GM23338 (cell line): ENCODE measurements around the gene PLEKHN1. TPM values are rescaled to one million over a fixed set of nuclear protein-coding genes. Genes with fewer than 3 reads are reported as not detected.

Source experiments
- ATAC-seq: fragments of 200-7000 bp; cut with Tn5 transposase; 3 replicates; pipeline ENCODE4 v1.9.1; 2020
- DNase-seq: peaks from one replicate; pipeline ENCODE4 v3.0.0-alpha.2; 2015; ENCODE audit warnings: low spot score
- H2AFZ ChIP-seq: fragments of 200-600 bp; sonication (generic); 2 replicates; pipeline ENCODE4 v1.8.0; 2016; ENCODE audit warnings: antibody characterized with exemption, mild to moderate bottlenecking, moderate library complexity
- H3F3A ChIP-seq: fragments of 200-600 bp; sonication (generic); replicated peaks from 2 replicates; pipeline ENCODE4 v1.8.0; 2017; ENCODE audit warnings: antibody characterized with exemption, mixed run types, low read depth
- H3K27ac ChIP-seq: fragments of 200-600 bp; sonication (generic); 2 replicates; pipeline ENCODE4 v1.6.1; 2016; ENCODE audit warnings: low read depth
- H3K27me3 ChIP-seq: fragments of 200-600 bp; sonication (generic); 2 replicates; pipeline ENCODE4 v1.8.0; 2016; ENCODE audit warnings: mild to moderate bottlenecking, mixed run types, moderate library complexity; ENCODE audit not compliant: insufficient read depth
- H3K36me3 ChIP-seq: fragments of 200-600 bp; sonication (generic); 2 replicates; pipeline ENCODE4 v1.8.0; 2016; ENCODE audit warnings: mild to moderate bottlenecking; ENCODE audit not compliant: insufficient read depth
- H3K4me1 ChIP-seq: fragments of 200-600 bp; sonication (generic); 2 replicates; pipeline ENCODE4 v1.8.0; 2016; ENCODE audit warnings: mild to moderate bottlenecking, moderate library complexity; ENCODE audit not compliant: insufficient read depth
- H3K4me2 ChIP-seq: fragments of 200-600 bp; sonication (generic); 2 replicates; pipeline ENCODE4 v1.7.1; 2017; ENCODE audit warnings: mixed run types
- H3K4me3 ChIP-seq: fragments of 200-600 bp; sonication (generic); 2 replicates; pipeline ENCODE4 v1.6.1; 2016; ENCODE audit warnings: mixed run types
- H3K79me2 ChIP-seq: fragments of 200-600 bp; sonication (generic); replicated peaks from 2 replicates; pipeline ENCODE4 v1.8.0; 2017; ENCODE audit warnings: mild to moderate bottlenecking; ENCODE audit not compliant: insufficient read depth
- H3K9me2 ChIP-seq: fragments of 200-600 bp; sonication (generic); 2 replicates; pipeline ENCODE4 v1.8.0; 2017; ENCODE audit not compliant: insufficient read depth
- H4K20me1 ChIP-seq: fragments of 200-600 bp; sonication (generic); replicated peaks from 2 replicates; pipeline ENCODE4 v1.8.0; 2017; ENCODE audit warnings: mild to moderate bottlenecking; ENCODE audit not compliant: insufficient read depth
- H3K27ac Mint-ChIP-seq: 2 replicates; pipeline ENCODE4 v1.8.0; 2020; ENCODE audit warnings: inconsistent platforms, mild to moderate bottlenecking, moderate library complexity, mixed read lengths
- H3K27me3 Mint-ChIP-seq: 3 replicates; pipeline ENCODE4 v1.8.0; 2022; ENCODE audit warnings: low read depth, mild to moderate bottlenecking, moderate library complexity, mixed read lengths, inconsistent platforms; ENCODE audit not compliant: insufficient read depth, poor library complexity
- H3K36me3 Mint-ChIP-seq: 3 replicates; pipeline ENCODE4 v1.8.0; 2021; ENCODE audit warnings: low read depth, mild to moderate bottlenecking, inconsistent platforms, moderate library complexity, mixed read lengths
- H3K4me1 Mint-ChIP-seq: 3 replicates; pipeline ENCODE4 v1.8.0; 2020; ENCODE audit warnings: mild to moderate bottlenecking, inconsistent platforms, mixed read lengths
- H3K4me3 Mint-ChIP-seq: 3 replicates; pipeline ENCODE4 v1.8.0; 2021; ENCODE audit warnings: moderate library complexity, mild to moderate bottlenecking, inconsistent platforms, mixed read lengths
- H3K9me3 Mint-ChIP-seq: 3 replicates; pipeline ENCODE4 v1.8.0; 2020; ENCODE audit warnings: moderate library complexity, mild to moderate bottlenecking, inconsistent platforms, mixed read lengths
- CREB1 ChIP-seq: fragments of 250-450 bp; sonication (Bioruptor Pico); IDR thresholded peaks from 2 replicates; pipeline ENCODE4 v1.5.0; 2020; ENCODE audit warnings: low read depth, mild to moderate bottlenecking, moderate library complexity
- ETS1 ChIP-seq: IDR thresholded peaks from 2 replicates; pipeline ENCODE4 v1.6.1; 2016; ENCODE audit warnings: antibody characterized with exemption
- EZH2 ChIP-seq: fragments of 200-600 bp; sonication (generic); IDR thresholded peaks from one replicate; pipeline ENCODE4 v1.8.0; 2017; ENCODE audit warnings: antibody characterized with exemption, mild to moderate bottlenecking, low read depth; ENCODE audit not compliant: unreplicated experiment
- EZH2phosphoT487 ChIP-seq: fragments of 200-600 bp; sonication (generic); IDR thresholded peaks from one replicate; pipeline ENCODE4 v1.8.1; 2018; ENCODE audit warnings: antibody characterized with exemption; ENCODE audit not compliant: unreplicated experiment
- JUNB ChIP-seq: IDR thresholded peaks from one replicate; pipeline ENCODE4 v1.6.1; 2016; ENCODE audit warnings: antibody characterized with exemption; ENCODE audit not compliant: unreplicated experiment
- NANOG ChIP-seq: IDR thresholded peaks from 2 replicates; pipeline ENCODE4 v1.6.1; 2016; ENCODE audit warnings: antibody characterized with exemption, borderline replicate concordance
- POLR2AphosphoS5 ChIP-seq: IDR thresholded peaks from 2 replicates; pipeline ENCODE4 v1.6.1; 2016; ENCODE audit warnings: antibody characterized with exemption, low read depth
- REST ChIP-seq: IDR thresholded peaks from one replicate; pipeline ENCODE4 v1.6.1; 2018; ENCODE audit warnings: antibody characterized with exemption; ENCODE audit not compliant: unreplicated experiment
- STAT1 ChIP-seq: IDR thresholded peaks from one replicate; pipeline ENCODE4 v1.6.1; 2016; ENCODE audit warnings: antibody characterized with exemption; ENCODE audit not compliant: unreplicated experiment
- ZNF114 ChIP-seq: fragments of 250-450 bp; sonication (Bioruptor Pico); IDR thresholded peaks from 2 replicates; pipeline ENCODE4 v1.5.0; 2020; ENCODE audit warnings: mild to moderate bottlenecking, moderate library complexity
- ZNF331 ChIP-seq: fragments of 250-450 bp; sonication (Bioruptor Pico); IDR thresholded peaks from 2 replicates; pipeline ENCODE4 v1.5.0; 2020; ENCODE audit warnings: low read depth, mild to moderate bottlenecking, moderate library complexity
- polyA plus RNA-seq: library from polyadenylated mRNA; unstranded; fragments of >200 nt; fragmentation: Nextera tagmentation; extraction: Ambion mirVana; gene quantifications from 2 replicates; pipeline ENCODE4 v1.2.1, GENCODE V29; 2016
- total RNA-seq: library from RNA; depleted of rRNA; stranded (reverse); fragments of >200 nt; shearing (Covaris generic); gene quantifications from 2 replicates; pipeline ENCODE4 v1.2.3, GENCODE V29; 2014
- TF ChIP-seq, protein P1 (sequence below), 2 experiments: fragments of 200-600 bp in 1 of 2; sonication (generic) in 1 of 2; conservative IDR thresholded peaks; 2 replicates each; pipeline versions ENCODE4 v1.5.1 to v1.6.1; 2016 to 2017; ENCODE audit warnings: antibody characterized with exemption in 2 of 2, low read depth in 2 of 2, mild to moderate bottlenecking in 2 of 2, moderate library complexity in 1 of 2
- TF ChIP-seq, protein P2 (sequence below): fragments of 250-450 bp; sonication (Bioruptor Pico); IDR thresholded peaks from 2 replicates; pipeline ENCODE4 v1.5.0; 2020; ENCODE audit warnings: mild to moderate bottlenecking, moderate library complexity

Gene PLEKHN1
- total and polyA plus RNA-seq, 2 experiments from 2014 or later: 1.4 to 3.3 TPM

DNA sequence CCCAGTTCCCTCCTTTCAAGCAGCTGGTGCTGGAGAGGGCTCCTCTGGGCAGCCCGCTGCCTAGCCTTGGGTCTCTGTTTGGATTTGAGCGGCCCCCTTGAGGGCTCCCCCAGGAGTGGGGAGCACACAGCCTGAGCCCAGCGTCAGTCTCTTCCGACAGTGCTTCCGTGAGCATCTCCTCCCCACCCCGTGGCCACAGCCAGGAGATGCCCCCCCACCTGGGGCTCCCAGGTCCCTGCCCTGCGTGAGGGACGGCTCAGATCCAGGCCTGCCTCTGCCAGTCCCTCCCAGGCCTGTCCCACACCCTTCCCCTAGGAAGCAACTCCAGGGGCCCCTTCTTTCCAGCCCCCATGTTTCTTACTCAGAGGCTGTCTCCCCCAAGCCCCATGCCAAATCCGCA lies 39.0 kb upstream of the PLEKHN1 start:
- 0 out of 2 replicates have a peak, but pooled peaks cover 3% of the 10 kb centered on the region for H3K4me1 ChIP-seq
- TF ChIP-seq EZH2 (no peak), NANOG (no peak), CREB1 (CRISPR knock-in tag) (no peak), POLR2AphosphoS5 (no peak), EZH2phosphoT487 (no peak), ZNF114 (CRISPR knock-in tag) (no peak), ZNF331 (CRISPR knock-in tag) (no peak), ETS1 (no peak), STAT1 (no peak), JUNB (no peak), REST (no peak)
- TF ChIP-seq, protein P1, sequence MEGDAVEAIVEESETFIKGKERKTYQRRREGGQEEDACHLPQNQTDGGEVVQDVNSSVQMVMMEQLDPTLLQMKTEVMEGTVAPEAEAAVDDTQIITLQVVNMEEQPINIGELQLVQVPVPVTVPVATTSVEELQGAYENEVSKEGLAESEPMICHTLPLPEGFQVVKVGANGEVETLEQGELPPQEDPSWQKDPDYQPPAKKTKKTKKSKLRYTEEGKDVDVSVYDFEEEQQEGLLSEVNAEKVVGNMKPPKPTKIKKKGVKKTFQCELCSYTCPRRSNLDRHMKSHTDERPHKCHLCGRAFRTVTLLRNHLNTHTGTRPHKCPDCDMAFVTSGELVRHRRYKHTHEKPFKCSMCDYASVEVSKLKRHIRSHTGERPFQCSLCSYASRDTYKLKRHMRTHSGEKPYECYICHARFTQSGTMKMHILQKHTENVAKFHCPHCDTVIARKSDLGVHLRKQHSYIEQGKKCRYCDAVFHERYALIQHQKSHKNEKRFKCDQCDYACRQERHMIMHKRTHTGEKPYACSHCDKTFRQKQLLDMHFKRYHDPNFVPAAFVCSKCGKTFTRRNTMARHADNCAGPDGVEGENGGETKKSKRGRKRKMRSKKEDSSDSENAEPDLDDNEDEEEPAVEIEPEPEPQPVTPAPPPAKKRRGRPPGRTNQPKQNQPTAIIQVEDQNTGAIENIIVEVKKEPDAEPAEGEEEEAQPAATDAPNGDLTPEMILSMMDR (conservative IDR thresholded peaks at IDR 0.05; ENCODE audit: low read depth in 2 of 2): no peak
- TF ChIP-seq, protein P2, sequence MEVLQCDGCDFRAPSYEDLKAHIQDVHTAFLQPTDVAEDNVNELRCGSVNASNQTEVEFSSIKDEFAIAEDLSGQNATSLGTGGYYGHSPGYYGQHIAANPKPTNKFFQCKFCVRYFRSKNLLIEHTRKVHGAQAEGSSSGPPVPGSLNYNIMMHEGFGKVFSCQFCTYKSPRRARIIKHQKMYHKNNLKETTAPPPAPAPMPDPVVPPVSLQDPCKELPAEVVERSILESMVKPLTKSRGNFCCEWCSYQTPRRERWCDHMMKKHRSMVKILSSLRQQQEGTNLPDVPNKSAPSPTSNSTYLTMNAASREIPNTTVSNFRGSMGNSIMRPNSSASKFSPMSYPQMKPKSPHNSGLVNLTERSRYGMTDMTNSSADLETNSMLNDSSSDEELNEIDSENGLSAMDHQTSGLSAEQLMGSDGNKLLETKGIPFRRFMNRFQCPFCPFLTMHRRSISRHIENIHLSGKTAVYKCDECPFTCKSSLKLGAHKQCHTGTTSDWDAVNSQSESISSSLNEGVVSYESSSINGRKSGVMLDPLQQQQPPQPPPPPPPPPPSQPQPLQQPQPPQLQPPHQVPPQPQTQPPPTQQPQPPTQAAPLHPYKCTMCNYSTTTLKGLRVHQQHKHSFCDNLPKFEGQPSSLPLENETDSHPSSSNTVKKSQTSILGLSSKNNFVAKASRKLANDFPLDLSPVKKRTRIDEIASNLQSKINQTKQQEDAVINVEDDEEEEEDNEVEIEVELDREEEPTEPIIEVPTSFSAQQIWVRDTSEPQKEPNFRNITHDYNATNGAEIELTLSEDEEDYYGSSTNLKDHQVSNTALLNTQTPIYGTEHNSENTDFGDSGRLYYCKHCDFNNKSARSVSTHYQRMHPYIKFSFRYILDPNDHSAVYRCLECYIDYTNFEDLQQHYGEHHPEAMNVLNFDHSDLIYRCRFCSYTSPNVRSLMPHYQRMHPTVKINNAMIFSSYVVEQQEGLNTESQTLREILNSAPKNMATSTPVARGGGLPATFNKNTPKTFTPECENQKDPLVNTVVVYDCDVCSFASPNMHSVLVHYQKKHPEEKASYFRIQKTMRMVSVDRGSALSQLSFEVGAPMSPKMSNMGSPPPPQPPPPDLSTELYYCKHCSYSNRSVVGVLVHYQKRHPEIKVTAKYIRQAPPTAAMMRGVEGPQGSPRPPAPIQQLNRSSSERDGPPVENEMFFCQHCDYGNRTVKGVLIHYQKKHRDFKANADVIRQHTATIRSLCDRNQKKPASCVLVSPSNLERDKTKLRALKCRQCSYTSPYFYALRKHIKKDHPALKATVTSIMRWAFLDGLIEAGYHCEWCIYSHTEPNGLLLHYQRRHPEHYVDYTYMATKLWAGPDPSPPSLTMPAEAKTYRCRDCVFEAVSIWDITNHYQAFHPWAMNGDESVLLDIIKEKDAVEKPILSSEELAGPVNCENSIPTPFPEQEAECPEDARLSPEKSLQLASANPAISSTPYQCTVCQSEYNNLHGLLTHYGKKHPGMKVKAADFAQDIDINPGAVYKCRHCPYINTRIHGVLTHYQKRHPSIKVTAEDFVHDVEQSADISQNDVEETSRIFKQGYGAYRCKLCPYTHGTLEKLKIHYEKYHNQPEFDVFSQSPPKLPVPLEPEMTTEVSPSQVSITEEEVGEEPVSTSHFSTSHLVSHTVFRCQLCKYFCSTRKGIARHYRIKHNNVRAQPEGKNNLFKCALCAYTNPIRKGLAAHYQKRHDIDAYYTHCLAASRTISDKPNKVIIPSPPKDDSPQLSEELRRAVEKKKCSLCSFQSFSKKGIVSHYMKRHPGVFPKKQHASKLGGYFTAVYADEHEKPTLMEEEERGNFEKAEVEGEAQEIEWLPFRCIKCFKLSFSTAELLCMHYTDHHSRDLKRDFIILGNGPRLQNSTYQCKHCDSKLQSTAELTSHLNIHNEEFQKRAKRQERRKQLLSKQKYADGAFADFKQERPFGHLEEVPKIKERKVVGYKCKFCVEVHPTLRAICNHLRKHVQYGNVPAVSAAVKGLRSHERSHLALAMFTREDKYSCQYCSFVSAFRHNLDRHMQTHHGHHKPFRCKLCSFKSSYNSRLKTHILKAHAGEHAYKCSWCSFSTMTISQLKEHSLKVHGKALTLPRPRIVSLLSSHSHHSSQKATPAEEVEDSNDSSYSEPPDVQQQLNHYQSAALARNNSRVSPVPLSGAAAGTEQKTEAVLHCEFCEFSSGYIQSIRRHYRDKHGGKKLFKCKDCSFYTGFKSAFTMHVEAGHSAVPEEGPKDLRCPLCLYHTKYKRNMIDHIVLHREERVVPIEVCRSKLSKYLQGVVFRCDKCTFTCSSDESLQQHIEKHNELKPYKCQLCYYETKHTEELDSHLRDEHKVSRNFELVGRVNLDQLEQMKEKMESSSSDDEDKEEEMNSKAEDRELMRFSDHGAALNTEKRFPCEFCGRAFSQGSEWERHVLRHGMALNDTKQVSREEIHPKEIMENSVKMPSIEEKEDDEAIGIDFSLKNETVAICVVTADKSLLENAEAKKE (CRISPR knock-in tag): no peak
- no peaks in the 10 kb centered on the region; the same call in none of the 2 replicates for H4K20me1 ChIP-seq
- no peaks in the 10 kb centered on the region for H3K36me3 ChIP-seq
- H3K27ac ChIP-seq: no peak overlapping the region
- no peak for ATAC-seq
- H2AFZ ChIP-seq: no peak overlapping the region
- H3K27me3 ChIP-seq: peaks cover 93% of the 10 kb centered on the region
- no peaks in the 10 kb centered on the region for H3F3A ChIP-seq
- Mint-ChIP-seq H3K36me3 (no peaks in the 10 kb centered on the region), H3K4me1 (peaks cover 15% of the 10 kb centered on the region), H3K4me3 (no peak overlapping the region), H3K27me3 (peaks cover 78% of the 10 kb centered on the region), H3K27ac (no peak overlapping the region), H3K9me3 (no peaks in the 10 kb centered on the region)
- DNase-seq: no peak
- no peak overlapping the region for H3K4me2 ChIP-seq
- H3K4me3 ChIP-seq: no peak overlapping the region
- H3K79me2 ChIP-seq: no peaks in the 10 kb centered on the region
- H3K9me2 ChIP-seq: no peaks in the 10 kb centered on the region
